Spinal cord (tissue), 10 donors: ENCODE data around the gene ZNF628. TPM values are rescaled to one million over a fixed set of nuclear protein-coding genes. Genes with fewer than 3 reads are reported as not detected.
A peak's percentile ranks its signal among the peaks of the same experiment; 100 is the strongest.

Experiments used
- DNase-seq, 6 donors: peaks; one replicate each; pipeline versions ENCODE4 v3.0.0 to v3.0.0-alpha.2; 2013 to 2015; ENCODE audit warnings: low spot score in 6 of 6, low read depth in 4 of 6
- H3K27ac ChIP-seq: one replicate; pipeline ENCODE4 v1.5.1; 2013; ENCODE audit warnings: low read depth, low read length, control low read depth
- H3K27me3 ChIP-seq: one replicate; pipeline ENCODE4 v1.6.1; 2013; ENCODE audit warnings: low read length; ENCODE audit not compliant: control insufficient read depth, insufficient read depth
- H3K36me3 ChIP-seq: one replicate; pipeline ENCODE4 v1.6.1; 2013; ENCODE audit warnings: low read length; ENCODE audit not compliant: control insufficient read depth, insufficient read depth
- H3K4me1 ChIP-seq: one replicate; pipeline ENCODE4 v1.6.1; 2013; ENCODE audit warnings: low read length; ENCODE audit not compliant: control insufficient read depth, insufficient read depth
- H3K4me3 ChIP-seq: one replicate; pipeline ENCODE4 v1.5.1; 2013; ENCODE audit warnings: low read depth, low read length, control low read depth
- H3K9me3 ChIP-seq: one replicate; pipeline ENCODE4 v1.6.1; 2013; ENCODE audit warnings: low read length; ENCODE audit not compliant: control insufficient read depth, insufficient read depth
- WGBS: methylation state at CpG from one replicate; pipeline ENCODE4 v1.1.5; 2013; ENCODE audit warnings: missing lambda C conversion rate; ENCODE audit not compliant: insufficient coverage; 5-methylcytosine and 5-hydroxymethylcytosine counted together
- polyA plus RNA-seq, 2 donors: library from polyadenylated mRNA; unstranded; fragments of 120-200 nt; gene quantifications; one replicate each; pipeline ENCODE4 v1.2.1, GENCODE V29; 2013; ENCODE audit not compliant: insufficient read length in 2 of 2
- total RNA-seq, 2 donors: library from RNA; depleted of rRNA in 1 of 2; stranded (reverse); fragments of 120-200 nt in 1 of 2; fragments of >200 nt in 1 of 2; gene quantifications; one replicate each; pipeline versions ENCODE4 v1.2.3 to v1.2.4, GENCODE V29; 2013 to 2014
- donor health status: healthy.

Gene ZNF628
- total and polyA plus RNA-seq, 4 donors, result 1.5 to 6.6 (median 3.7) TPM

DNA sequence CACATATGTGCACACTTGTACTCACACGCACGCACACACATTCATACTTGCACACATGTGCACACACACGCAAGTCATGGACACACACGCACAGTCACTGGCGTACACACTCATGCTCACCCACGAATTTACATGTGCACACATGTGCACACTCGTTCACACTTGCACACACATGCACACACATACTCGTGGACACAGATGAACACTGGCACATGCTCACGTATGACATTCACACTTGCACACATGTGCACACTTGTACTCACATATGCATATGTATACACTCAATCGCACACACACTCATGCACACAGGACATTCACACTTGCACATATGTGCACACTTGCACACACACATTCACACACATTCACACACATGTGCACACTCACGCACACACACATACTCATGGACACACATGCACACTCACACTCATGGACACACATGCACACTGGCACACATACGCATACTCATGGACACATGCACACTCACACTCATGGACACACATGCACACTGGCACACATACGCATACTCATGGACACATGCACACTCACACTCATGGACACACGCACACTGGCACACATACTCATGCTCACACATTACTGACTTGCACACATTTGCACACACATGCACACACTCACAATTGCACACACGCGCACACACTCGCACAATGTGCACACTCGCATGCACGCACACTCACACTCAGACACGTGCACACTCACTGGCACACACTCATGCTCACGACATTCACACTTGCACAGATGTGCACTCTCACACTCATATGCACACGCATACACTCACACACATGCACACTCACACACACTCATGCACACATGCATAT, 51.0 kb downstream of the ZNF628 start:
- no peak overlapping the region for H3K27ac ChIP-seq
- 90% methylated on average over 21 of the region's 22 CpGs for WGBS
- H3K4me3 ChIP-seq, result no peak overlapping the region
- no peaks in the 10 kb centered on the region for H3K27me3 ChIP-seq
- H3K4me1 ChIP-seq, result peaks cover 12% of the 10 kb centered on the region
- H3K9me3 ChIP-seq, result no peaks in the 10 kb centered on the region
- peaks cover 3% of the 10 kb centered on the region for H3K36me3 ChIP-seq
- no peak for DNase-seq

DNA sequence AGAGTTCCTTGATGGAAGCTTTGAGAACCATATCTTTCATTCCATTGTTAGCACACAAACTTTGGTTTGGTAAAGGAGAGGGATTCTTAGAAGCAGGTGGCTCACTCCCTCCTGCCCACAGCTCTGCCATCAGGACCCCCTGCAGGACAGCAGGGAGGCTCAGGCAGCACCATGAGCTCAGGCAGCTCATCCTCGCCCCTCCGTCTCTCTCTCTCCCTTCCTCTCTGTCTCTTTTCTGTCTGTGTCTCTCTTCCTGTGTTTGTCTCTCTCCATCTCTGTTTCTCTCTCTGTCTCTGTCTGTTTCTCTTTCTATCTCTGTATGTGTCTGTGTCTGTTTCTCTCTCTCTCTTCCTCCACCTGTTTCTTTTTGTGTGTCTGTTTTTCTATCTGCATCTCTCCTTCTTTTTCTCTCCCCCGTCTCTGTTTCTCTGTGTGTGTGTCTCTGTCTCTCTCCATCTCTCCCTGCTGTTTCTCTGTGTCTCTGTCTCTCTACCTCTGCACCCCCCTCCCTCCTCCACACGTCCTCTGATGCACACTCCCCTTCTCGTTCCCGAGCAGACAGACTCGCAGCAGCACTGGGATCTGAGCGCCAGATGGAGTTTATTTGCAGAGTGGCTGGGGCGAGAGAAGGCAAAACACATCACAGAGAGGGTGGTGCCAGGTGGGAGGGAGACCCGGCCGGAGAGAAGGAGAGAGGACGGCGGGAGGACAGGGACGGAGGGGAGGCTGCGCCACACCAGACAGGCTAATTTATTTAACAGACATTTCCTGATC, 51.8 kb downstream of the ZNF628 start:
- peaks cover 3% of the 10 kb centered on the region for H3K36me3 ChIP-seq

GRCh38 chr19:55529636-55530234, 53.3 kb downstream of the ZNF628 start:
- Histone ChIP-seq H3K4me3 (no peak overlapping the region), H3K36me3 (peaks cover 3% of the 10 kb centered on the region), H3K9me3 (no peaks in the 10 kb centered on the region), H3K27me3 (no peaks in the 10 kb centered on the region), H3K27ac (no peak overlapping the region), H3K4me1 (peaks cover 12% of the 10 kb centered on the region)
- DNase-seq, result no peak
- 88% methylated on average over 56 of the region's 56 CpGs for WGBS

More for the DNA sequence above, 51.8 kb downstream of the ZNF628 start:
- no peak overlapping the region for H3K4me3 ChIP-seq
- DNase-seq, result peak in 2 of 6 donors; percentile 38 to 41
- no peaks in the 10 kb centered on the region for H3K9me3 ChIP-seq
- 50% methylated on average over 5 of the region's 15 CpGs for WGBS
- no peak overlapping the region for H3K27ac ChIP-seq
- H3K27me3 ChIP-seq, result no peaks in the 10 kb centered on the region
- H3K4me1 ChIP-seq, result peaks cover 12% of the 10 kb centered on the region

DNA sequence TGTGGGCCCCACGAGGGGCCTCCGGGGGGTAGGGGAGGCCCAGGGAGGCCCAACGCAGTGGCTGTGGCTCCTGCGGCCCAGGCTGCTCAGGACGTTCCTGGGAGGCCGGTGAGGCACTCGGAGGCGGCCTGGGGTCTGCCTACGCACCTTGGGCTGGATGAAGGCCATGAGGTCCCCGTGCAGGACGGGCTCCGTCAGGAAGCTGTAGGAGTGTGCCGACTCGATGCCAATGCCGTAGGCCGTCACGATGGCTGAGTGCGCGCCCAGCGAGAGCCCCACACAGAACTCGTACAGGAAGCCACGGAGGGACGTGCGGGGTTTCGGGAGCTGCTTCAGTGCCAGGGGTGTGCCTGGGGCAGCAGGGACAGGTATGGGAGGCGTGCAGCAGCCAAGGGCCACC, 54.6 kb downstream of the ZNF628 start:
- 92% methylated on average over 25 of the region's 26 CpGs for WGBS
- H3K4me1 ChIP-seq, result peaks cover 12% of the 10 kb centered on the region
- DNase-seq, result no peak
- H3K27ac ChIP-seq, result no peak overlapping the region
- H3K27me3 ChIP-seq, result no peaks in the 10 kb centered on the region
- H3K9me3 ChIP-seq, result no peaks in the 10 kb centered on the region
- no peak overlapping the region for H3K4me3 ChIP-seq
- H3K36me3 ChIP-seq, result peaks cover 3% of the 10 kb centered on the region

Other genes starting within 250 kb of the ZNF628 start
- 1 to 10 TPM in 1 of 2 donors, under 1 TPM in 1; 0.59 to 1.9 TPM for gene TMEM86B, start 247.9 kb upstream of the ZNF628 start, total RNA-seq
- gene TMEM86B, start 247.9 kb upstream of the ZNF628 start, polyA plus RNA-seq, result 1 to 10 TPM; 6.6 to 8.0 TPM
- 10 to 100 TPM; 22.6 to 23.9 TPM for gene PPP6R1, start 217.6 kb upstream of the ZNF628 start, total RNA-seq
- 10 to 100 TPM; 58.9 to 66.8 TPM for gene PPP6R1, start 217.6 kb upstream of the ZNF628 start, polyA plus RNA-seq
- 10 to 100 TPM; 19.6 to 24.0 TPM for gene HSPBP1, start 196.5 kb upstream of the ZNF628 start, total RNA-seq
- gene HSPBP1, start 196.5 kb upstream of the ZNF628 start, polyA plus RNA-seq, result 10 to 100 TPM; 68.3 to 71.4 TPM
- 10 to 100 TPM; 46.4 to 51.9 TPM for gene BRSK1, start 192.6 kb upstream of the ZNF628 start, total RNA-seq
- gene BRSK1, start 192.6 kb upstream of the ZNF628 start, polyA plus RNA-seq, result 100 to 1,000 TPM; 201 to 206 TPM
- under 1 TPM; 0.66 to 0.89 TPM for gene TMEM150B, start 151.3 kb upstream of the ZNF628 start, total RNA-seq
- gene TMEM150B, start 151.3 kb upstream of the ZNF628 start, polyA plus RNA-seq, result under 1 TPM; 0.52 to 0.77 TPM
- gene KMT5C, start 136.7 kb upstream of the ZNF628 start, total RNA-seq, result 10 to 100 TPM in 1 of 2 donors, 1 to 10 TPM in 1; 7.0 to 22.4 TPM
- 10 to 100 TPM; 25.5 to 39.2 TPM for gene KMT5C, start 136.7 kb upstream of the ZNF628 start, polyA plus RNA-seq
- 1 to 10 TPM in 1 of 2 donors, under 1 TPM in 1; 0.69 to 2.8 TPM for gene COX6B2, start 121.9 kb upstream of the ZNF628 start, total RNA-seq
- gene COX6B2, start 121.9 kb upstream of the ZNF628 start, polyA plus RNA-seq, result 1 to 10 TPM; 3.8 to 4.8 TPM
- gene GARIN5B, start 113.4 kb upstream of the ZNF628 start, total RNA-seq, result not detected
- under 1 TPM; 0.14 to 0.43 TPM for gene GARIN5B, start 113.4 kb upstream of the ZNF628 start, polyA plus RNA-seq
- under 1 TPM; 0.20 to 0.22 TPM for gene IL11, start 106.2 kb upstream of the ZNF628 start, total RNA-seq
- gene IL11, start 106.2 kb upstream of the ZNF628 start, polyA plus RNA-seq, result 1 to 10 TPM; 1.5 to 1.9 TPM
- 1 to 10 TPM in 1 of 2 donors, under 1 TPM in 1; 0.40 to 2.2 TPM for gene TMEM190, start 99.8 kb upstream of the ZNF628 start, total RNA-seq
- 1 to 10 TPM in 1 of 2 donors, under 1 TPM in 1; 0.65 to 5.0 TPM for gene TMEM190, start 99.8 kb upstream of the ZNF628 start, polyA plus RNA-seq
- under 1 TPM in 1 of 2 donors, not detected in 1; 0.55 TPM for gene TMEM238, start 92.3 kb upstream of the ZNF628 start, total RNA-seq
- gene TMEM238, start 92.3 kb upstream of the ZNF628 start, polyA plus RNA-seq, result under 1 TPM; 0.69 to 0.86 TPM
- 100 to 1,000 TPM; 135 to 417 TPM for gene RPL28, start 90.7 kb upstream of the ZNF628 start, total RNA-seq
- 1,000 to 10,000 TPM; 1,153 to 1,205 TPM for gene RPL28, start 90.7 kb upstream of the ZNF628 start, polyA plus RNA-seq
- 10 to 100 TPM; 14.6 to 55.8 TPM for gene UBE2S, start 68.8 kb upstream of the ZNF628 start, total RNA-seq
- 100 to 1,000 TPM; 104 to 124 TPM for gene UBE2S, start 68.8 kb upstream of the ZNF628 start, polyA plus RNA-seq
- gene SHISA7, start 33.3 kb upstream of the ZNF628 start, total RNA-seq, result 1 to 10 TPM; 4.0 to 5.2 TPM
- 10 to 100 TPM; 29.1 to 35.6 TPM for gene SHISA7, start 33.3 kb upstream of the ZNF628 start, polyA plus RNA-seq
- 10 to 100 TPM; 30.3 to 59.3 TPM for gene ISOC2, start 15.0 kb upstream of the ZNF628 start, total RNA-seq
- gene ISOC2, start 15.0 kb upstream of the ZNF628 start, polyA plus RNA-seq, result 10 to 100 TPM; 60.2 to 65.1 TPM
- gene C19orf85, start 11.9 kb upstream of the ZNF628 start, total RNA-seq, result not detected
- gene C19orf85, start 11.9 kb upstream of the ZNF628 start, polyA plus RNA-seq, result not detected
- 10 to 100 TPM; 16.2 to 45.6 TPM for gene NAT14, start 8.6 kb downstream of the ZNF628 start, total RNA-seq
- 10 to 100 TPM; 93.2 to 94.0 TPM for gene NAT14, start 8.6 kb downstream of the ZNF628 start, polyA plus RNA-seq
- gene SSC5D, start 11.8 kb downstream of the ZNF628 start, total RNA-seq, result 1 to 10 TPM; 3.5 to 6.0 TPM
- 1 to 10 TPM; 2.3 to 4.7 TPM for gene SSC5D, start 11.8 kb downstream of the ZNF628 start, polyA plus RNA-seq
- gene SBK2, start 60.5 kb downstream of the ZNF628 start, total RNA-seq, result under 1 TPM in 1 of 2 donors, not detected in 1; 0.44 TPM
- gene SBK2, start 60.5 kb downstream of the ZNF628 start, polyA plus RNA-seq, result under 1 TPM in 1 of 2 donors, not detected in 1; 0.15 TPM
- gene SBK3, start 68.9 kb downstream of the ZNF628 start, total RNA-seq, result under 1 TPM in 1 of 2 donors, not detected in 1; 0.11 TPM
- gene SBK3, start 68.9 kb downstream of the ZNF628 start, polyA plus RNA-seq, result under 1 TPM in 1 of 2 donors, not detected in 1; 0.17 TPM
- gene ZNF579, start 104.2 kb downstream of the ZNF628 start, total RNA-seq, result 1 to 10 TPM; 2.1 to 9.9 TPM
- 10 to 100 TPM; 24.9 to 25.3 TPM for gene ZNF579, start 104.2 kb downstream of the ZNF628 start, polyA plus RNA-seq
- gene FIZ1, start 122.9 kb downstream of the ZNF628 start, total RNA-seq, result 1 to 10 TPM; 2.3 to 7.5 TPM
- 10 to 100 TPM; 23.4 to 26.5 TPM for gene FIZ1, start 122.9 kb downstream of the ZNF628 start, polyA plus RNA-seq
- 1 to 10 TPM; 5.1 to 9.6 TPM for gene ZNF524, start 123.7 kb downstream of the ZNF628 start, total RNA-seq
- 10 to 100 TPM; 11.2 to 13.6 TPM for gene ZNF524, start 123.7 kb downstream of the ZNF628 start, polyA plus RNA-seq
- 1 to 10 TPM; 1.4 to 2.1 TPM for gene ZNF865, start 129.0 kb downstream of the ZNF628 start, total RNA-seq
- 10 to 100 TPM; 14.8 to 15.4 TPM for gene ZNF865, start 129.0 kb downstream of the ZNF628 start, polyA plus RNA-seq
- 1 to 10 TPM; 2.9 to 6.3 TPM for gene ZNF784, start 147.9 kb downstream of the ZNF628 start, total RNA-seq
- 10 to 100 TPM in 1 of 2 donors, 1 to 10 TPM in 1; 9.9 to 12.8 TPM for gene ZNF784, start 147.9 kb downstream of the ZNF628 start, polyA plus RNA-seq
- 10 to 100 TPM in 1 of 2 donors, 1 to 10 TPM in 1; 3.5 to 15.6 TPM for gene ZNF580, start 164.4 kb downstream of the ZNF628 start, total RNA-seq
- gene ZNF580, start 164.4 kb downstream of the ZNF628 start, polyA plus RNA-seq, result 10 to 100 TPM; 61.7 to 71.7 TPM
- 10 to 100 TPM in 1 of 2 donors, 1 to 10 TPM in 1; 6.6 to 10.5 TPM for gene ZNF581, start 167.0 kb downstream of the ZNF628 start, total RNA-seq
- 10 to 100 TPM; 19.0 to 20.5 TPM for gene ZNF581, start 167.0 kb downstream of the ZNF628 start, polyA plus RNA-seq
- 10 to 100 TPM; 13.4 to 14.1 TPM for gene CCDC106, start 171.6 kb downstream of the ZNF628 start, total RNA-seq
- 10 to 100 TPM; 56.9 to 57.6 TPM for gene CCDC106, start 171.6 kb downstream of the ZNF628 start, polyA plus RNA-seq
- gene U2AF2, start 178.4 kb downstream of the ZNF628 start, total RNA-seq, result 100 to 1,000 TPM in 1 of 2 donors, 10 to 100 TPM in 1; 60.7 to 119 TPM
- gene U2AF2, start 178.4 kb downstream of the ZNF628 start, polyA plus RNA-seq, result 100 to 1,000 TPM; 203 to 207 TPM
- 10 to 100 TPM; 31.3 to 33.4 TPM for gene EPN1, start 198.6 kb downstream of the ZNF628 start, total RNA-seq
- 100 to 1,000 TPM; 188 to 192 TPM for gene EPN1, start 198.6 kb downstream of the ZNF628 start, polyA plus RNA-seq